DMS114 treated with DMSO at 0.1 percent for 48 hours (cell line): ENCODE results near the gene RNF151.
"Not testable (repeated sequence)": the region's sequence is repeated elsewhere in the genome, so short reads cannot be mapped to it uniquely, and the experiment has no call there.

Experiments
- DNase-seq: peaks from one replicate; lab custom pipeline; 2025; ENCODE audit not compliant: unreplicated experiment; lab: John Stamatoyannopoulos, UW

Gene RNF151

GRCh38 chr16:1958715-1959268 lies 7.9 kb upstream of the RNF151 start:
- no peak for DNase-seq

- DNase-seq = peak; percentile 63
Observed at GRCh38 chr16:1959269-1960039, 7.2 kb upstream of the RNF151 start, which contains the start of gene NDUFB10. TSS of gene NDUFB10 (plus strand) at chr16:1959538. CDS start at chr16:1959625, 87 bp downstream.

- peak; percentile 66 for DNase-seq
Observed at GRCh38 chr16:1960665-1961630, 5.7 kb upstream of the RNF151 start.

- DNase-seq = no peak
Observed at GRCh38 chr16:1961651-1962067, 5.0 kb upstream of the RNF151 start.

- DNase-seq = not testable (repeated sequence)
Observed at GRCh38 chr16:1962161-1963153, 4.2 kb upstream of the RNF151 start.

- no peak for DNase-seq
Observed at GRCh38 chr16:1963806-1964505, 2.7 kb upstream of the RNF151 start.

- peak; percentile 92 for DNase-seq
Observed at GRCh38 chr16:1964506-1965395, 1.9 kb upstream of the RNF151 start, which contains the start of gene RPS2. TSS of gene RPS2 (minus strand) at chr16:1964826. CDS start at chr16:1964625, 201 bp downstream.

- DNase-seq = no peak
Observed at GRCh38 chr16:1965396-1966001, 1.2 kb upstream of the RNF151 start.

- no peak for DNase-seq
Observed at GRCh38 chr16:1968146-1968953, 1.7 kb downstream of the RNF151 start.

- peak; percentile 75 for DNase-seq
Observed at GRCh38 chr16:1971796-1972489, 5.3 kb downstream of the RNF151 start, which contains the start of gene TBL3. TSS of gene TBL3 (plus strand) at chr16:1972053. CDS start at chr16:1972165, 112 bp downstream.

GRCh38 chr16:1972490-1972877 lies 5.8 kb downstream of the RNF151 start:
- DNase-seq = no peak

- DNase-seq = no peak
Observed at GRCh38 chr16:1973461-1974156, 7.0 kb downstream of the RNF151 start.

- DNase-seq = no peak
Observed at GRCh38 chr16:1974157-1975070, 7.8 kb downstream of the RNF151 start.

GRCh38 chr16:1975432-1976215 lies 9.0 kb downstream of the RNF151 start:
- no peak for DNase-seq
